ENCODE results near the gene CD9.
"Not testable (repeated sequence)": the region's sequence is repeated elsewhere in the genome, so short reads cannot be mapped to it uniquely, and the experiment has no call there.

The CD9 gene

DNA sequence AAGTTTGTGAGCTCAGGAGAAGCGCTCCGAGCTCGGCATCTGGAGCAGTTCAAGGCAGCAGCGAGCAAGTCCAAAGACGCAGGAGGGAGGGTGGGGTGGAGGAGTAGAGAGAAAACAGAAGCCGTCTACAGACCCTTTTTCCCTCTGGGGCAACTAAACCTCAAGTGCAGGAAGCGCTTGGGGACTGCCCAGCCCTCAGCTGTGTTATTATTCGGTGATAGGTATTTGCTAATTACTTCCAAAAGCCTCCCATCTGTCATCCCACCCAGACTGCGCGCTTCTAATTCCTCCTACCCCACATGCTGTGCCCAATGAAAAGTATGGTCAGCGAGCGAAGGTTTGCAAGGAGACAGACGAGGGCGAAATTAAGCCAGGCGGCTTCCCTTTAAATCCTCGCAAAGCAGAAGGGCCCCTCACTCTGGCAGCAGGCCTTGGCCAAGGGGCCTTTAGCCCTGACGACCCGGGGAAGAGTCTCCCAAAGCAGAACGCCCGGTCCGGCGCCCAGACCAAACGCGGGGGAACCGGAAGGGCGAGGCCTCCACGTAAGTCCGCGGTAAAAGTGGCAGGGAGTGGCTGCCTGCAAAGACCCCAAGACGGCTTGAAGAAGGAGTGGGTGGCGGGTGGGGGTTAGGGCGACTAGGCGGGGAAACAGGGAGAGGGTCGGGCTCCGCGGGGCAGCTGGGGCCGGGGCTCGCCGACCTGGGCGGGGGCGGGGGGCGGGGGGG lies 507 bp upstream of the CD9 start:
- DNase-seq = no peak

- DNase-seq = peak; percentile 60
These were observed 1.0 kb downstream of the CD9 start for GRCh38 chr12:6201213-6201608.

DNA sequence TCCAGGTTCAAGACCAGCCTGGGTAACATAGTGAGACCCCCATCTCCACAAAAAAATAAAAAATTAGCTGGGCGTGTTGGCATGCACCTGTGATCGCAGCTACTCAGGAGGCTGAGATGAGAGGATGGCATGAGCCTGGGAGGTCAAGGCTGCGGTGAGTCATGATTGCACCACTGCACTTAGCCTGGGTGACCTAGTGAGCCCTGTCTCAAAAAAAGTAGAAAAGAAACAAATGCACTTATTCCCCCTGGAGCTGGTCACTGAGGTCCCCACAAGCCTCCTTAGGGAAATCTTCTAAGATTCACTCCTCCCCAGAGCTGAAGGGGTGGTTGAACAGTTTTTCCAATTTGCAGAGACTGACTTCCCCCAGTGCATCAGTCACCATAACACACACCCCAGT lies 1.6 kb downstream of the CD9 start:
- DNase-seq = no peak

DNA sequence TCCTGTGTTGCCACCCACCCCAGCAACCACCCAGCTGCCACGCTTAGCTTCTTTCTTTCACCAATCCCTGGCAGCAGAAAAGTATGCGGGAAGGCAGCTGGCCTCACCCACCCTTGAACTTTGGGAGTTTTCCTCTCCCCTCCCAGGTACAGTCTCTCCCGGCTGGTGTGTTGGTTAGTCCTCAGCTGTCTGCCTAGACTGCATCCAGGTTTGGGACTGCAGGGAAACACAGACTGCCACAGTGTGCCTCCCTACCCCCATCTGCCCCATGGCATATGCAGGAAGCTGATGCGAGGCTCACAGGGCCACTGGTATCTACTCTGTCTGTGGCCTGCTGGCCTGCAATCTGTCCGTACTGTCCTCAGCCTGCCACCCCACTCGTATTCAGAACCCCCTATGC lies 2.1 kb downstream of the CD9 start:
- no peak for DNase-seq

DNA sequence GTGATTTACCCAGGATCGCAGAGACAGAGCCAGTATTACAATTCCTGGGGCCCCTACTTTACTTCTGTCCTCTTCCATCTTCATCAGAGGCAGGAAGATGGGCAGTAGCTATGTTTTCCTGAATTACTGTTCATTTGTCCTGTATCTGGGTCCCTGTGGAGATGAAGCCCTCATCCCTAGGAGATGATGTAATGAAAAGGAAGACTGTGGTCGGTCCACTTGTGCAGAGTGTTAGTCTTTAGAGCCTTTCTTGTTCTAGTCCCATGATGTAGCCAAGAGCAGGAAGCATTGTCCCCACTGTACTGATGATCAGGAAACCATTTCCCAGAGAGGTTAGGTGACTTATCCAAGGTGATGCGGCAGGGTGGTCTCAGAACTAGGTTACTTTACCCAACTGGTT lies 2.6 kb downstream of the CD9 start:
- no peak for DNase-seq

GRCh38 chr12:6203601-6204000 lies 3.4 kb downstream of the CD9 start:
- no peak for DNase-seq

DNA sequence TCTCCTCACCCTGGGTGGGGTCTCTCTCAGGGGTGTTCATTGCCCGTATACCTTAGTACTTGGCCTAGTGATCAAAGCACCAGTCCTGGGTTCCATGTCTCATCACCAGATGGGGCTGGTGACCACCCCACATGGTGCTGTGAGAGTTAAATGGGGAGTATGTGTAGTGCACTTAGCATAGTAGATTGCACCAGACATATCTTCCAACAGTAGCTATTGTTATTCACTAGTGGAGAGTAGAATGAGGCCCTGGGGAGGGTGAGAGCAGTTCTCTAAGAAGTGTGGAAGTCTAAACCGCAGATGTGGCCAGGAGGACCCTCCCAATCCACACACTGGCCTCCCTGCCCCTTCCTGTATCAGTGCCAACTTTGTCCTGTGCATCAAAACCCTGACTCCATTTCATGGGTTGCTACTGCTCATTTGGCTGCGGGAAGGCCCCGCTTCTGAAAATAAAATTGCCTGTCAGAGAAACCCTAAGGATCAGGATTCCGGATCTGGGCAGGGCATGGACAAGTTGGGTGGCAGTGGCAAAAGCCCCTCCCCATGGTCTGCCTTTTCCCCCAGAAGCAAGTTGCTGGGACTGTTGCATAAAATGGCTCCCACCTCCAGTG lies 4.4 kb downstream of the CD9 start:
- DNase-seq = no peak

DNA sequence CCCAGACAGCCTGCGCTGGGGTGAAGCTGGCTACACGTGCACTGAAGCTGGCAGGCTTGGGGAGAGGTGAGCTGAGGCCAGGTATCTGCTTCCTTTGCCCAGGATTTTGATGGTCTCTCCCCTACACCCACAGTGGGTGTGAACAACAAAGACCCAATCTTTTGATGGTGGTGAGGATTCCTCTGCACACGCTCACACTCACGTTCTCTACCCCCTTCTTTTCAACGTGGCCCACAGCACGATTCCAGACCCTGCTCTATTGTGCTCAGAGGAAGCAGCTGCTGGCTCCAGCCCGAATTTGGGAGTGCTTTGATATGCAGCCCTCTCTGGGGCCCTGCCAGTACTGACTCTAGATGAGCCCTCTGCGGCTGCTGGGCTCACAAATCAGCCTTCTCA lies 4.9 kb downstream of the CD9 start:
- DNase-seq = no peak

GRCh38 chr12:6205761-6206160 lies 5.6 kb downstream of the CD9 start:
- DNase-seq = no peak

DNA sequence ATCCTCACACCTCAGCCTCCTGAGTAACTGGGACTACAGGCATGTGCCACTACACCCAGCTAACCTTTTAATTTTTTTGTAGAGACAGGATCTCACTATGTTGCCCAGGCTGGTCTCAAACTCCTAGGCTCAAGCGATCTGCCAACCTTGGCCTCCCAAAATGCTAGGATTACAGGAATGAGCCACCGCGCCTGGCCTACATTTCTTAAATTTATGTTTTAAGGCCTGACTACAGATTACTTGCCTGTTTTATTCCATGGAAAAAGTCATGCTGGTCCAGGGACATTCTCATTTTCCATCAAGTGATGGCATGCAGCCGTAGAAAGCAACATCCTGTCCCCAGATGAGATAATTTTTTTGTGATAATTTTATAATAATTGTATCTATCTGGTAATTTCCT lies 6.1 kb downstream of the CD9 start:
- DNase-seq = no peak

DNA sequence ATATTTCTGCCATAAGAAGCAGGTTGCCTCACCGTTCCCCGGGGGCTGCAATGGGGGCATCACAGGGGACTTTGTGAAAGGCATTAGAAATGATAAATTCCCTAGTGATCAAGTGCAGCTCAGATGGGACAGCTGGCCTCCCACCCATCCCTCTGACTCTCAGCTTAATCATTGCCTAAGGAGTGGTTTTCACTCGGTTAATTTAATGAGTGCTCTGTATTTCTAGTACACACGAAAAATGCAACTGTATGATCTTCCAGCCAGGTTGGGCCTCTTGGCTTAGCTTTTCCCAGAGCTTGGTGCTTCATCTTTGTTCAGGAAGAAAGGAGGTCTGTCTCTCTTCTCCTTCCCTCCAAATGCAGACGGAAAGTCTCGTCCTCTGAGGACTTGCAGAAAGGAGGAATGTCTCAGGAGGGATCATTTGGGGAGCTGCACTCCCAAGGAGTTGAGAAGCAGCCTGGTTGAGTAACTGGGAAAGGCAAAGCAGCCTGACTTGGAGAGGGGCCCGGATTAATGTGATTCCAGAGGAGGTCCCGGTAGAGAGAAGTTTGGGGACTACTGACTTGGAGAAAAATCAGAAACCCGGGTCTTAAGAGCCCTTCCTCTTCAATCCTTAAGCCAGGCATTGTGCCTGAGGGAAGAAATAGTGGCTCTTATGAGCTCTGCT lies 7.2 kb downstream of the CD9 start:
- peak; percentile 77 for DNase-seq

DNA sequence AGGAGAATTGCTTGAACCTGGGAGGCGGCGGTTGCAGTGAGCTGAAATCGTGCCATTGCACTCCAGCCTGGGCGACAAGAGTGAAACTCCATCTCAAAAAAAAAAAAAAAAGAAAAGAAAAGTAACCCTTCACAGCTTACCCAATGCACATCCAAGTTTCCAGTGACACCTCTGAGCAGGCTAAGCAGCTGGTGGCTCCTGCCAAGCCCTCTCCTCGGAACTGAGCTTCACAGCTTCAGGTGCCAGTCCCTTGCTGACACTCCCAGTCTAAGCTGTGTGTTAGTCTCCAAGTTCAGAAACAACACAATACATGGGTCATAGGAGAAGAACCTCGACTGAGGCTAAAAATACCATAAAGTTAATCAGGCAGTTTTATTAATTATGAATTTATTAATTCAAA lies 7.9 kb downstream of the CD9 start:
- DNase-seq = no peak

DNA sequence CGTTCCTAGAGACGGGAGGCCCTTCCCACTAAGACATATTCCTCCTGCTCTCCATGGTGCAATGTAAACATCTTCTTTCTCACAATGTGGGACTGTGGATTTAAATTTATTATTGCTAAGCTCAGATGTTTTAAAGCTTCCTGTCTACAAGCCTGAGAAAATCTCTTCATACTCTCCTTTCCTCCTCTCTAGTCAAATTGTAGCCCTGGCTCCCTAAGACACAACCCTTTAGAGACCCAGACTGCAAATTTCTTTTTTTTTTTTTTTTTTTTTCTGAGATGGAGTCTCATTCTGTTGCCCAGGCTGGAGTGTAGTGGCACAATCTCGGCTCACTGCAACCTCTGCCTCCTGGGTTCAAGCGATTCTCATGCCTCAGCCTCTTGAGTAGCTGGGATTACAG lies 9.2 kb downstream of the CD9 start:
- not testable (repeated sequence) for DNase-seq

GRCh38 chr12:6211421-6211869 lies 11.2 kb downstream of the CD9 start:
- DNase-seq = peak; percentile 38

- peak; percentile 25 for DNase-seq
These were observed 11.9 kb downstream of the CD9 start for GRCh38 chr12:6212086-6212485.

DNA sequence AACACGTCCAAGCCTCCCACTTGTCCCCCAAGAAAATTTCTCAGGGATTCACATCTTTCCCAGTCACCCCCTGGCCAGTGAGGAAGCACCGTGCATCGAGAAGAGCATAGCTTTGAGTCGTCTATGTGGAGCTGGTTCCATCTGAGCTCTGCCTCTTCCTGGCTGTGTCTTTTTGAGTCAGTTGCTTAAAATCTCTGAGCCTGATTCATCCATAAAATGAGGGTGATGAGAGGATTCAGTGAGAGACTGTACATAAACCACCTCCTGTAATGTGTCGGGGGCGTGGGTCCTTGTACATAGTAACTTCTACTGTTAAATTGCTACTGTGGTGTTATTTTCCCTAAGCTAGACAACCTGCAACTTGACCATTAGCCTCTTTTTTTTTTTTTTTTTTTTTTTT lies 13.8 kb downstream of the CD9 start:
- no peak for DNase-seq

DNA sequence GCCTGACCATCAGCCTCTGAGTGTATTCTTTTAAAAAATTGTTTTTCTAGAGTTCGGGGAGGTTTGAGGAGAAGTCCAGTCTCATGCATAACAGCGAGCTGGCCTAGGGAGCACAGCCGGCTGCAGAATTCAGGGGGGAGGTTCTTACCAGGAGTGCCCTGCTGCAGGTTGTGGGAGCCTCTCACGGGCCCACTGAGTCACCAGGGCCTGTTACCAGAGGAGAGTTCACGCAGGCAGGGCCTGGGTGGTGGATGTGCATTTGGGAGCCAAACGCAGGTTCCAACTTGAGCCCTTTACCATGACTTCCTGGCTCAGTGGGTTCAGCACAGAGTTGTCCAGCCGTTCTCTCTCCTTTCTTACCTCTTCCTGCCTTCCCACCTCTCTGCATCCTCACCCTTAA lies 14.4 kb downstream of the CD9 start:
- DNase-seq = peak; percentile 29

- peak; percentile 60 for DNase-seq
These were observed 15.1 kb downstream of the CD9 start for GRCh38 chr12:6215120-6215807.

- peak; percentile 100 for DNase-seq
These were observed 15.8 kb downstream of the CD9 start for GRCh38 chr12:6215932-6216494.

DNA sequence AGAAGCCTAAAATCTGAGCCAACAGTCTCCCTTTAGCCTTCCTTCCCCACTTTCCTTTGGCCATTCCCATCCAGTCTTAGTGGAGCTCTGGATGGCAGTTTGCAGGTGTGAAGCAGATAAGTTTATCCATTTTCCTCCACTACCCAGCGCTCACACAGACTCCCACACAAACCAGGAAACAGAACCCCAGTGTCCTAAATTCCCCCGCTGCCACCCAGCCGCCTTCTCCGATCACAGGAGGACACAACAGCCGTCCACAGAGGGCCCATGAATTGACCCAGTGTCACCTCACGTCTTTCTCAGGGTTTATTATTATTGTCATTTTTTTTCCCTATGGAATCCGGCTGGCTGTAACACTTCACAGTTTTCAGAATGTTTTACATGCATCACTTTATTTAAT lies 16.4 kb downstream of the CD9 start:
- no peak for DNase-seq

DNA sequence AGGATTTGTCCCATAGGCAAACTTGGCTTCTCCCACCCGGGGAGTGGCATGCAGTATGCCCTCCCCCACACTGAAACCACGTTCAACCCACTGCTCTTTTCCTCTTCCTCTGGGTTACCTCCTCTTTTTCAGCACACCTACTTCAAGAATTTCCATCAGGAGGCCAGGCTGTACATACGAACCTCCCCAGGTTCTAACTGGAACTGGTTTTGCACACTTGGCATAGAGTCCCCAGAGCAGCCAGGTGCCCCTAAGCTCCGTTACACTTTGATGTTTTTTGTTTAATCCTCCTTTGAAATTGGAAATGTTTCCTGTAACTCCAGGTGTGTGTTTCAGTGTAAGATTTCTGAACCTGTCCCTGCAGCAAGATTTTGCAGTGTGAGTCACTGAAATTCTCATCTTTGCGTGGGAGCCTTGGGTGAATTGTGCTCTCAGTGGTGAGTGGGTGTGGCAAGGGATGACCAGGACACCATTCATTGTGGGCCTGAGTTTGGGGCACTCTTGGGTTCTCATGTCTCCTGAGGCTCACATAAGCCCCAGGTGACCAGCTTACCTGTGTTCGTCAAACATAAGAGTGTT lies 18.2 kb downstream of the CD9 start:
- DNase-seq = no peak

DNA sequence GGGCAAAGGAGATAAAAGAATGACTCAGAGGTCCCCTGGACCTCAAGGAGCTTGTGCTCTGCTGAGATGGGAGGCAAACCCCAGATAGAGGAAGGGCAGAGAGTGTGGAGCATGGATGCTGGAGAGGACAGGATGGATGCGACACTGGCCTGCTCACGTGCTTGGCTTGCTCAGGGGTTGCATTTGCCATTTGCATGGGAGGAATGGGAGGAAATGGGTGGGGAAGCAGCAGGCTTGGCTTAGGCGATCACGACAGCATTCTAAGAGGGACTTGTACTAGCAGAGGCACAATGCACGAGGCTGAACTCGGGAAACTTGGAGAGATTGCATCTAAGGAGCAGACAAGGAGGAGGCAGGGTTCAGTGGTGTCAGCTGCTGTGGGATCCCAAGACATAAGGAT lies 19.8 kb downstream of the CD9 start:
- no peak for DNase-seq

DNA sequence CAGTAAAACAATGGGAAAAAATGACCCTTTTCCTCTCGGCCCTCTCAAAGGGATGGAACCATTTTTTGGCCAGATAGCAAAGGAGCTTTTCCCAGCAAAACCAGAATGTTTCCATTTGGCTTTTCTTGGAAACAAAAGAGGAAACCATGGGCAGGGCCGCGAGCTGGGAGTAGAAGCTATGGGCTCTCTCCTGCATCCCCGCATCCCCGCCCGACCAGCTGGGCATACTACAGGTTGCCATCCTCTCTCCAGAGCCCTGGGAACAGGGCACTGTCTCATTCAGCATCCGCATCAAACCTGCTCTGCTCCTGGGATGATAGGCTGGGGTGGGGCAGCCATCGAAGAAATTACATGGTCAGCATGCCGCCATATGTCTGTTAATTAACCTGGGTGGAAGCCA lies 20.9 kb downstream of the CD9 start:
- no peak for DNase-seq

Data from kidney glomerular epithelial cell (primary cell).